ENCODE results near the gene LRRK2.

GRCh38 chr12:40202095-40203059 lies 22.4 kb upstream of the LRRK2 start:
- TF ChIP-seq POLR2AphosphoS5 (IDR thresholded peaks at IDR 0.05; ENCODE audit: low read depth, low read length) (no peak), POLR2A (IDR thresholded peaks at IDR 0.05; ENCODE audit: low read depth, low read length) (no peak), SPI1 (IDR thresholded peaks at IDR 0.05; ENCODE audit: low read depth, low read length) (no peak), TAF1 (IDR thresholded peaks at IDR 0.05; ENCODE audit: low read depth, low read length) (no peak)

All from GM12891 (cell line).